ENCODE results near the gene TPX2. TPM values are rescaled to one million over a fixed set of nuclear protein-coding genes. Genes with fewer than 3 reads are reported as not detected.

Gene TPX2
- total and polyA plus RNA-seq, 8 donors = 5.1 to 89.9 (median 39.7) TPM

DNA sequence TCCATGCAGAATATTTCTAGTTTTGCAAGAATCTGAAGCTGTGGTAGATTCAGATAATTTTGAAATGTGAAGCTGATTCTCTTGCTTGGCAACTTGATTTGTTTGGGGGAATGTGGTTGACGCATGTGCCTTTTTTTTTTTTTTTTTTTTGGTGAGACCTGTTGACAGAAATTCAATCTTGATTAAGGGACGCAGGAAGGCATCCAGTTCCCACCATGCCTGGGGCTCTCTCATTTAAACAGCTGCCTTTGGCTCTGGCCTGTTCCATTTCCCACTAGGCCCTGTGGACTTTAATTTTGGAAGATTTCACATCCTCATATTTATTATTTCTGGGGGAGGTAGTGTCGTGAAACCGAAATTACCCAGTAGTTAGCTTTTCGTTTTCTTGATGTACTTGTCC, 8.6 kb downstream of the TPX2 start:
- Histone ChIP-seq H3K9me3 (no peaks in the 10 kb centered on the region), H3K27ac (peak overlapping the region in 1 of 2 donors; percentile 29), H3K4me3 (no peak overlapping the region), H3K36me3 (no peaks in the 10 kb centered on the region), H3K4me1 (no peaks in the 10 kb centered on the region), H3K27me3 (no peaks in the 10 kb centered on the region)
- TF ChIP-seq, protein P1, sequence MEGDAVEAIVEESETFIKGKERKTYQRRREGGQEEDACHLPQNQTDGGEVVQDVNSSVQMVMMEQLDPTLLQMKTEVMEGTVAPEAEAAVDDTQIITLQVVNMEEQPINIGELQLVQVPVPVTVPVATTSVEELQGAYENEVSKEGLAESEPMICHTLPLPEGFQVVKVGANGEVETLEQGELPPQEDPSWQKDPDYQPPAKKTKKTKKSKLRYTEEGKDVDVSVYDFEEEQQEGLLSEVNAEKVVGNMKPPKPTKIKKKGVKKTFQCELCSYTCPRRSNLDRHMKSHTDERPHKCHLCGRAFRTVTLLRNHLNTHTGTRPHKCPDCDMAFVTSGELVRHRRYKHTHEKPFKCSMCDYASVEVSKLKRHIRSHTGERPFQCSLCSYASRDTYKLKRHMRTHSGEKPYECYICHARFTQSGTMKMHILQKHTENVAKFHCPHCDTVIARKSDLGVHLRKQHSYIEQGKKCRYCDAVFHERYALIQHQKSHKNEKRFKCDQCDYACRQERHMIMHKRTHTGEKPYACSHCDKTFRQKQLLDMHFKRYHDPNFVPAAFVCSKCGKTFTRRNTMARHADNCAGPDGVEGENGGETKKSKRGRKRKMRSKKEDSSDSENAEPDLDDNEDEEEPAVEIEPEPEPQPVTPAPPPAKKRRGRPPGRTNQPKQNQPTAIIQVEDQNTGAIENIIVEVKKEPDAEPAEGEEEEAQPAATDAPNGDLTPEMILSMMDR (IDR thresholded peaks at IDR 0.05) = no peak
- peak; percentile 44 for ATAC-seq
- intact Hi-C loops (cut with DNase I) = no loop called here
- DNase-seq = peak in 1 of 4 donors; percentile 46

DNA sequence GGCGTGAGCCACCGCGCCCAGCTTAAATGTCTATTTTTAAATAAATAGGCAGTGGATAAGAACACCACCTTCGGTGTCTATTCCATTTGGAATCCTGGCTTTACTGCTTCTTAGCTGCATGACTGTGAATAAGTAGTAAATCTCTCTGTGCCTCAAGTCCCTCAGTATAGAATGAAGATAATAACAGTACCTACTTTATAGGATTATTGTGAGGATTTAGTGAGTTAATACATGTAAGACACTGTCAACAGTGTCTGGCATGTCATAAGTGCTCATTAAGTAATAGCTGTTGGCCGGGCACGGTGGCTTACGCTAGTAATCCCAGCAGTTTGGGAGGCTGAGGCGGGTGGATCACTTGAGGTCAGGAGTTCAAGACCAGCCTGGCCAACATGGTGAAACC, 10.1 kb downstream of the TPX2 start:
- TF ChIP-seq, protein P1 (IDR thresholded peaks at IDR 0.05) = no peak
- no peak overlapping the region for H3K4me3 ChIP-seq

DNA sequence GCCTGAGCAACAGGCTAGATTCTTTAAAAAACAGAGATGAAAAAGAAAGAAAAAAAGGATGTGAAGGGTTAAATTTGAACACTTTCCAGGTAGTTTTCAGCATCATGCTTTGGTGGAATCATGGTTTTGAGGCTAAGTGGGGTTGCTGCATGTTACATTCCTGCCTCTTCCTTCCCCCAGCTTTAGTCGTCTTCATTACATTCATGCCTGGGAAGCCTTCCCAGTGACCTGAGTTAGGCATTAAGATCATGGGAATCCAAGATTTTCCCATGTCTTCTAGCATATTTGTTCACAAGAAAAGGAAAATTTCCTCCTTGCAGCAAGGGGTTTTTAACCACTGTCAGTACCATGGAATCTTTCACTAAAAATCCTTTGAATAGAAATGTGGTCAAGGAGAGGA, 12.0 kb downstream of the TPX2 start:
- H3K36me3 ChIP-seq = no peaks in the 10 kb centered on the region
- no peak for ATAC-seq
- no peaks in the 10 kb centered on the region for H3K27me3 ChIP-seq

More for the DNA sequence above, 10.1 kb downstream of the TPX2 start:
- no peaks in the 10 kb centered on the region for H3K36me3 ChIP-seq
- no peaks in the 10 kb centered on the region for H3K27me3 ChIP-seq
- H3K9me3 ChIP-seq = no peaks in the 10 kb centered on the region
- H3K4me1 ChIP-seq = no peaks in the 10 kb centered on the region
- no peak overlapping the region for H3K27ac ChIP-seq
- intact Hi-C loops (cut with DNase I) = no loop called here
- no peak for DNase-seq
- no peak for ATAC-seq

DNA sequence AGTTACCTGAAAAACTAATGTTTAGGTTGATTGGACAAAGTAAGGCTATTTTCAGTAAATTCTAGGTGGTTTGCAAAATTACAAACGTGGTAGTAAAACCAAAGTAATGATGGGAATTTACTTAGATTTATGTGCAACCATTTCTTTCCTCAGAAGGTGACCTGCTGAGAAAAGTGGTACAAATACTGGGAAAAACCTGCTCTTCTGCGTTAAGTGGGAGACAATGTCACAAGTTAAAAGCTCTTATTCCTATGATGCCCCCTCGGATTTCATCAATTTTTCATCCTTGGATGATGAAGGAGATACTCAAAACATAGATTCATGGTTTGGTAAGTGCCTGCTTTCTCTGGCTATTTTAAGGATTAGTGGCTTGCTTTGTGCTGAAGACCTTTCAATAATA, 18.2 kb downstream of the TPX2 start:
- intact Hi-C loops (cut with DNase I) = no loop called here

More for the DNA sequence above, 12.0 kb downstream of the TPX2 start:
- Histone ChIP-seq H3K27ac (no peak overlapping the region), H3K4me3 (no peak overlapping the region), H3K9me3 (no peaks in the 10 kb centered on the region), H3K4me1 (no peaks in the 10 kb centered on the region)
- TF ChIP-seq, protein P1 (IDR thresholded peaks at IDR 0.05) = no peak
- intact Hi-C loops (cut with DNase I) = no loop called here
- DNase-seq = peak in 1 of 4 donors; percentile 49

DNA sequence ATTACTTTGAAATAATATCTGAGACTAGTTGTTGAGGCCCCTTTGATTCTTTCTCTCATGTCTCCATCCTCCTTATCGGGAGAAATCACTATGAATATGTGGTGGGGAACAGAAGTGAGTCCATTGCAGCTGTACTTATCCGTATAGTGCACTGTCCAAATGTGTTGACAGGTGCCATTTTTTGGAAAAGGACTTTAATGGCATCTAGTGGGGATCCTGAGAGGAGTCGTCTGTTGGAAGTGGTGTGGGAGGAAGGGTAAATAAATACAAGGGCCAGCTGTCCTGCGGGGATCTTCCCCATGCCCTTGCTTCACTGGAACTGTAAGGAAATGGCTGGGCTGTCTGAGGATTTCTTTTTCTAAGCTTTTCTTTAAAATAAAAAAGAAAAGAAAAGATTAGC, 19.4 kb downstream of the TPX2 start:
- H3K4me1 ChIP-seq = no peaks in the 10 kb centered on the region
- intact Hi-C loops (cut with DNase I) = no loop called here
- DNase-seq (no peak), ATAC-seq (no peak)
- no peak overlapping the region for H3K27ac ChIP-seq
- H3K9me3 ChIP-seq = no peaks in the 10 kb centered on the region
- H3K4me3 ChIP-seq = no peak overlapping the region
- TF ChIP-seq, protein P1 (IDR thresholded peaks at IDR 0.05) = no peak
- no peaks in the 10 kb centered on the region for H3K36me3 ChIP-seq
- H3K27me3 ChIP-seq = no peaks in the 10 kb centered on the region

More for the DNA sequence above, 18.2 kb downstream of the TPX2 start:
- no peak overlapping the region for H3K4me3 ChIP-seq
- no peaks in the 10 kb centered on the region for H3K27me3 ChIP-seq
- ATAC-seq = no peak
- no peak for DNase-seq
- H3K9me3 ChIP-seq = no peaks in the 10 kb centered on the region
- H3K4me1 ChIP-seq = no peaks in the 10 kb centered on the region
- no peaks in the 10 kb centered on the region for H3K36me3 ChIP-seq
- TF ChIP-seq, protein P1 (IDR thresholded peaks at IDR 0.05) = no peak
- H3K27ac ChIP-seq = no peak overlapping the region

Data from left lung (tissue), 10 donors.